ENCODE data around the gene ANKRD29. TPM values are rescaled to one million over a fixed set of nuclear protein-coding genes. Genes with fewer than 3 reads are reported as not detected.

The ANKRD29 gene
- total and polyA plus RNA-seq, 2 donors (not counting 3 experiments of a cell fraction or from before 2014, with no cell fraction given): 0.03 to 2.6 TPM

DNA sequence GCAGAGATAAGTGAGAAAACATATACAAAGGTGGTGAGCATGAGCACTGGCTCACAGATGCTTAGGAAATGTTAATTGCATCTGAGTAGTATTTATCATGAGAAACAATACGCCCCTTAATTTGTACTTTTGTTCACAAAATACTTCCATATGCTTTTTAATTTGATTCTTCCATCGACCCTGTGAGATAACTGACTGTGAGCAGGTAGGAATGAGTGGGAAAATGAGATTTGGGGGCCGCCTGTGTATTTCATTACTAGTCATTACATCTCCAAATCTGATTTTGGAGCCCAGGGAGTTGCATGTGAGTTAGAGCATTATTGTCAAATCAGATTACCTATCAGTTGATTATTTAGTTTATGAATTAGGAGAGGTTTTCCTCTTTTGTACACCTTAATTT lies 39.7 kb downstream of the ANKRD29 start:
- peaks cover 4 to 11% of the 10 kb centered on the region in 2 experiments for H3K27me3 ChIP-seq (ENCODE audit: control insufficient read depth in 2 of 2, insufficient read depth in 2 of 2, low read length in 2 of 2)
- ChIA-PET CTCF (interaction anchor here (0.6 to 10.9 kb wide), 6 partner anchors 13 to 866 kb away, joined by 3 to 260 read pairs (median 6); partner anchors contain the start of gene LAMA3), POLR2A (no interaction called here)
- no peak for FAIRE-seq
- H4K20me1 ChIP-seq (replicated peaks; ENCODE audit: control insufficient read depth, extremely low read depth, insufficient read depth, low read length): no peaks in the 10 kb centered on the region
- no peaks in the 10 kb centered on the region for H3K79me2 ChIP-seq (ENCODE audit: control insufficient read depth, insufficient read depth, low read length)
- H3K9ac ChIP-seq (replicated peaks; ENCODE audit: extremely low read depth, insufficient read depth, low read length): no peak overlapping the region
- no peak overlapping the region for H2AFZ ChIP-seq (ENCODE audit: low read depth, low read length)
- no TSS peak for BruUV-seq (replicated peaks)
- TF ChIP-seq FOS (IDR thresholded peaks at IDR 0.05; ENCODE audit: borderline replicate concordance, insufficient read depth, low read length) (no peak), MAX (IDR thresholded peaks at IDR 0.05; ENCODE audit: insufficient read depth, insufficient read length) (no peak), POLR2AphosphoS5 (IDR thresholded peaks at IDR 0.05; ENCODE audit: insufficient read depth, low read depth, low read length) (no peak), JUN (IDR thresholded peaks at IDR 0.05; ENCODE audit: borderline replicate concordance, insufficient read depth, insufficient read length, low read depth) (no peak), EZH2 (IDR thresholded peaks at IDR 0.05; ENCODE audit: borderline replicate concordance, low read depth, low read length, severe bottlenecking) (no peak), MYC (IDR thresholded peaks at IDR 0.05; ENCODE audit: low read depth, low read length) (no peak), POLR2A (IDR thresholded peaks at IDR 0.05; ENCODE audit: low read depth, low read length) (no peak), GATA2 (IDR thresholded peaks at IDR 0.05; ENCODE audit: insufficient read depth, insufficient read length, low read depth, low read length) (no peak)
- TF ChIP-seq, protein P1, sequence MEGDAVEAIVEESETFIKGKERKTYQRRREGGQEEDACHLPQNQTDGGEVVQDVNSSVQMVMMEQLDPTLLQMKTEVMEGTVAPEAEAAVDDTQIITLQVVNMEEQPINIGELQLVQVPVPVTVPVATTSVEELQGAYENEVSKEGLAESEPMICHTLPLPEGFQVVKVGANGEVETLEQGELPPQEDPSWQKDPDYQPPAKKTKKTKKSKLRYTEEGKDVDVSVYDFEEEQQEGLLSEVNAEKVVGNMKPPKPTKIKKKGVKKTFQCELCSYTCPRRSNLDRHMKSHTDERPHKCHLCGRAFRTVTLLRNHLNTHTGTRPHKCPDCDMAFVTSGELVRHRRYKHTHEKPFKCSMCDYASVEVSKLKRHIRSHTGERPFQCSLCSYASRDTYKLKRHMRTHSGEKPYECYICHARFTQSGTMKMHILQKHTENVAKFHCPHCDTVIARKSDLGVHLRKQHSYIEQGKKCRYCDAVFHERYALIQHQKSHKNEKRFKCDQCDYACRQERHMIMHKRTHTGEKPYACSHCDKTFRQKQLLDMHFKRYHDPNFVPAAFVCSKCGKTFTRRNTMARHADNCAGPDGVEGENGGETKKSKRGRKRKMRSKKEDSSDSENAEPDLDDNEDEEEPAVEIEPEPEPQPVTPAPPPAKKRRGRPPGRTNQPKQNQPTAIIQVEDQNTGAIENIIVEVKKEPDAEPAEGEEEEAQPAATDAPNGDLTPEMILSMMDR (IDR thresholded peaks at IDR 0.05; ENCODE audit: extremely low read depth in 1 of 2, insufficient read depth in 1 of 2, low read depth in 1 of 2, low read length in 2 of 2): no peak
- no peak overlapping the region for H3K4me3 ChIP-seq (replicated peaks in 1 of 3; ENCODE audit: insufficient read depth in 1 of 3, low read depth in 1 of 3, low read length in 3 of 3)
- no peak for DNase-seq (ENCODE audit: low read depth, low spot score)
- no peak overlapping the region for H3K4me2 ChIP-seq (ENCODE audit: insufficient read depth, low read length)
- peaks cover 30% of the 10 kb centered on the region for H3K4me1 ChIP-seq (ENCODE audit: control insufficient read depth, extremely low read depth, insufficient read depth, low read length)
- H3K9me3 ChIP-seq (replicated peaks; ENCODE audit: control insufficient read depth, insufficient read depth, low read length): no peaks in the 10 kb centered on the region
- dilution Hi-C loops (cut with MboI; ENCODE audit: extremely low pct_ligation_motif_present, low sequenced_read_pairs) (loop anchor here (25.0 kb wide), 1 partner anchor 489 kb away; no protein-coding TSS in a partner anchor), intact Hi-C loops (cut with micrococcal nuclease) (no loop called here)
- no peak overlapping the region for H3K27ac ChIP-seq (ENCODE audit: insufficient read depth, low read depth, low read length)
- no peaks in the 10 kb centered on the region for H3K36me3 ChIP-seq (ENCODE audit: control insufficient read depth in 2 of 2, extremely low read depth in 1 of 2, insufficient read depth in 2 of 2, low read length in 2 of 2)
- no peaks in the 10 kb centered on the region for H3K9me1 ChIP-seq (replicated peaks; ENCODE audit: control insufficient read depth, extremely low read depth, insufficient read depth, low read length)
